Glutamatergic neuron (in vitro differentiated cells): ENCODE results near the gene TMEM87B. TPM values are rescaled to one million over a fixed set of nuclear protein-coding genes. Genes with fewer than 3 reads are reported as not detected.
A peak's percentile ranks its signal among the peaks of the same experiment; 100 is the strongest.

Experiments used
- DNase-seq: peaks from one replicate; pipeline ENCODE4 v3.0.0; 2022
- H3K27ac Mint-ChIP-seq: one replicate; pipeline ENCODE4 v1.8.0; 2020; ENCODE audit warnings: mild to moderate bottlenecking, mixed read lengths, inconsistent platforms; ENCODE audit not compliant: unreplicated experiment
- H3K27me3 Mint-ChIP-seq: one replicate; pipeline ENCODE4 v1.8.0; 2020; ENCODE audit warnings: mild to moderate bottlenecking, moderate library complexity, mixed read lengths, inconsistent platforms; ENCODE audit not compliant: unreplicated experiment
- H3K36me3 Mint-ChIP-seq: one replicate; pipeline ENCODE4 v1.8.0; 2020; ENCODE audit warnings: mild to moderate bottlenecking, mixed read lengths, inconsistent platforms; ENCODE audit not compliant: unreplicated experiment
- H3K4me1 Mint-ChIP-seq: one replicate; pipeline ENCODE4 v1.8.0; 2020; ENCODE audit warnings: mild to moderate bottlenecking, low read depth, mixed read lengths, inconsistent platforms; ENCODE audit not compliant: unreplicated experiment
- H3K4me3 Mint-ChIP-seq: one replicate; pipeline ENCODE4 v1.8.0; 2020; ENCODE audit warnings: mild to moderate bottlenecking, mixed read lengths, inconsistent platforms; ENCODE audit not compliant: unreplicated experiment
- H3K9me3 Mint-ChIP-seq: one replicate; pipeline ENCODE4 v1.8.0; 2020; ENCODE audit warnings: mild to moderate bottlenecking, moderate library complexity, mixed read lengths, inconsistent platforms; ENCODE audit not compliant: unreplicated experiment
- total RNA-seq: library from RNA; stranded (reverse); fragmentation: NEBNext Ultra II Directional; extraction: Animal tissue kit (Norgen Biotek cat#: 25700); gene quantifications from one replicate; pipeline ENCODE4 v1.2.1, GENCODE V29; 2021; ENCODE audit not compliant: unreplicated experiment
- TF ChIP-seq, protein P1 (sequence below): fragments of 200-600 bp; sonication (generic); IDR thresholded peaks from one replicate; pipeline ENCODE4 v1.5.0; 2021; ENCODE audit not compliant: partially characterized antibody, unreplicated experiment

The TMEM87B gene
- total RNA-seq, 1 donor from 2014 or later = 8.6 TPM

DNA sequence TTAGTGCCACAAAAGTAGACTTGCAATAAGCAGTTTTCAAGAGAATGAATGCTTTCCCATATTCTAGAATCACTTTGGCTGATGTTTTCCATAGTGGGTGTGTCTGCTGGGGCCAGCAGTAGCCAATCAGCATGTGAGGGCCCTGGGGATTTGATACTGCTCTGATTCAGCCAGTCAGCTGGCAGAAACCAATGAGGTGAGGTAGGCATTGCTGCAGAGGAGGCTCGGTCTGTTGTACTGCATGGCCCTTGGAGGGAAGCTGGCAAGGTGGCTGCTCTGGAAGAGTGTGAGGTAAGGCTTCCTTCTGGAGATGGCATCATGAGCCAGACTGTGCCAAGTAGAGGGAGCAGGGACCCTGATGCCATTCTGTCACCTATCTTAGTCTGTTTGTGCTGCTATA, 22.7 kb downstream of the TMEM87B start:
- no peak overlapping the region for H3K27ac Mint-ChIP-seq
- TF ChIP-seq, protein P1, sequence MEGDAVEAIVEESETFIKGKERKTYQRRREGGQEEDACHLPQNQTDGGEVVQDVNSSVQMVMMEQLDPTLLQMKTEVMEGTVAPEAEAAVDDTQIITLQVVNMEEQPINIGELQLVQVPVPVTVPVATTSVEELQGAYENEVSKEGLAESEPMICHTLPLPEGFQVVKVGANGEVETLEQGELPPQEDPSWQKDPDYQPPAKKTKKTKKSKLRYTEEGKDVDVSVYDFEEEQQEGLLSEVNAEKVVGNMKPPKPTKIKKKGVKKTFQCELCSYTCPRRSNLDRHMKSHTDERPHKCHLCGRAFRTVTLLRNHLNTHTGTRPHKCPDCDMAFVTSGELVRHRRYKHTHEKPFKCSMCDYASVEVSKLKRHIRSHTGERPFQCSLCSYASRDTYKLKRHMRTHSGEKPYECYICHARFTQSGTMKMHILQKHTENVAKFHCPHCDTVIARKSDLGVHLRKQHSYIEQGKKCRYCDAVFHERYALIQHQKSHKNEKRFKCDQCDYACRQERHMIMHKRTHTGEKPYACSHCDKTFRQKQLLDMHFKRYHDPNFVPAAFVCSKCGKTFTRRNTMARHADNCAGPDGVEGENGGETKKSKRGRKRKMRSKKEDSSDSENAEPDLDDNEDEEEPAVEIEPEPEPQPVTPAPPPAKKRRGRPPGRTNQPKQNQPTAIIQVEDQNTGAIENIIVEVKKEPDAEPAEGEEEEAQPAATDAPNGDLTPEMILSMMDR = no peak
- peaks cover 16% of the 10 kb centered on the region for H3K36me3 Mint-ChIP-seq
- H3K27me3 Mint-ChIP-seq = peaks cover 5% of the 10 kb centered on the region
- H3K9me3 Mint-ChIP-seq = peaks cover 3% of the 10 kb centered on the region
- peak; percentile 30 for DNase-seq
- H3K4me1 Mint-ChIP-seq = peaks cover 3% of the 10 kb centered on the region
- no peak overlapping the region for H3K4me3 Mint-ChIP-seq

DNA sequence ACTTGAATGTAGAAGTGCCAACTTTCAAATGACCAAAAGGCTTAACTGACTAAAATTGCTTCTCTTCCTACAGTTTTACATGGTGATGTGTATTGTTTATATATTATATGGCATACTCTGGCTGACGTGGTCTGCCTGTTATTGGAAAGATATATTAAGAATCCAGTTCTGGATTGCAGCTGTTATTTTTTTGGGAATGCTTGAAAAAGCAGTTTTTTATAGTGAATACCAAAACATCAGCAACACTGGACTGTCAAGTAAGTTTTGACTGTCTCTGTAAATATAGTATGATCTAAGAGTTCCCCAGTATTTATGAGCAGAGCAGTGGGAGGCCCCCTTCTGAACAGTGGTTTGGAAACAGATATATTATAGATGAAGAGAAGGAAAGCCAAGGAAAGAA, 26.2 kb downstream of the TMEM87B start:
- DNase-seq = no peak
- Mint-ChIP-seq H3K36me3 (peaks cover 19% of the 10 kb centered on the region), H3K4me1 (peaks cover 3% of the 10 kb centered on the region), H3K4me3 (no peak overlapping the region), H3K27me3 (no peaks in the 10 kb centered on the region), H3K27ac (no peak overlapping the region), H3K9me3 (no peaks in the 10 kb centered on the region)
- TF ChIP-seq, protein P1 = no peak

DNA sequence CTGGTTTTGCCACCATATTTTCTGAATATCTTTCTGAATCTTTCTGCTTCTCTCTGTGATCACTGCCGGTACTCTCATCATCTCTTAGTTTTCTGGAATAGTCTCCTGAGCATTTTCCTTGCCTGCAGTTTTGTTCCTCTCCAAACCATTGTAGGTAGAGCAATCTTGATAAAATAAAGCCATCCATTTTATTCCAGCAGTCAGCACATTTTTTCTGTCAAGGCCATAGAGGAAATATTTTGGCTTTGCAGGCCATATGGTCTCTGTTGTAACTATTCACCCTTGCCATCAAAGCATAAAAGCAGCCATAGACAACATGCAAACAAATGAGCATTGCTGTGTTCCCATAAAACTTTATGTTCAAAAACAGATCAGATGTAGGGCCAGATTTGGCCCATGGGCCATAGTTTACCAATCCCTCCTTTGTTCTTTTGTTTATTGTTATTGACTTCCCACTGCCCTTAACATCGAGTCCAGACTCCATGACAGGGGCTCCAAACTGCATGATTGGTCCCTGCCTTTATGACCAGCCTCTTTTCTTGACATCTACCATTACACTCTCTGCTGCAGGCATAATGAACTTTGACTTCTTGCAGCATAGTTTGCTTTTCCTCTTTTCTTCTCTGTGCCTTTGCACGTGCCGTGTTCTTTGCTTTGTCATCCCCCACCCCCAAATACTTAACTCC, 29.8 kb downstream of the TMEM87B start:
- DNase-seq = no peak
- TF ChIP-seq, protein P1 = no peak
- Mint-ChIP-seq H3K9me3 (no peaks in the 10 kb centered on the region), H3K36me3 (peaks cover 30% of the 10 kb centered on the region), H3K4me1 (no peaks in the 10 kb centered on the region), H3K27ac (no peak overlapping the region), H3K4me3 (no peak overlapping the region), H3K27me3 (peaks cover 3% of the 10 kb centered on the region)

DNA sequence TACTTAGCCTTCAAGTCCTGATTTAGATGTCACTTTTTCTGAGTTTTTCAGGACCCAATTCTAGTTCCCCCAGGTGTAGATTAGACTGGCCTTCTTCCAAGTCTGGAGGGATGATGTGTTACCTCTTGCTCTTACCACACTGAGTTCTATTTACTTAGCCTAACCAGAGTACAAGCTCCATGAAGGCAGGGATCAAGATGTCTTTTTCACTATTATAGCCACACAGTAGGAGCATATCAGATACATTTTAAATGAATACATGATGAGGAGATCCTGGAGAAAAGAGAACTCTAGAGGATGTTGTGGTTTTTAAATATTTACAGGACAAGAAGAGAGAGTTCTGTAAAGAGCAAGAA, 30.3 kb downstream of the TMEM87B start:
- Mint-ChIP-seq H3K4me3 (no peak overlapping the region), H3K9me3 (no peaks in the 10 kb centered on the region), H3K36me3 (peaks cover 30% of the 10 kb centered on the region), H3K4me1 (no peaks in the 10 kb centered on the region), H3K27me3 (peaks cover 3% of the 10 kb centered on the region), H3K27ac (no peak overlapping the region)
- TF ChIP-seq, protein P1 = no peak
- DNase-seq = no peak

DNA sequence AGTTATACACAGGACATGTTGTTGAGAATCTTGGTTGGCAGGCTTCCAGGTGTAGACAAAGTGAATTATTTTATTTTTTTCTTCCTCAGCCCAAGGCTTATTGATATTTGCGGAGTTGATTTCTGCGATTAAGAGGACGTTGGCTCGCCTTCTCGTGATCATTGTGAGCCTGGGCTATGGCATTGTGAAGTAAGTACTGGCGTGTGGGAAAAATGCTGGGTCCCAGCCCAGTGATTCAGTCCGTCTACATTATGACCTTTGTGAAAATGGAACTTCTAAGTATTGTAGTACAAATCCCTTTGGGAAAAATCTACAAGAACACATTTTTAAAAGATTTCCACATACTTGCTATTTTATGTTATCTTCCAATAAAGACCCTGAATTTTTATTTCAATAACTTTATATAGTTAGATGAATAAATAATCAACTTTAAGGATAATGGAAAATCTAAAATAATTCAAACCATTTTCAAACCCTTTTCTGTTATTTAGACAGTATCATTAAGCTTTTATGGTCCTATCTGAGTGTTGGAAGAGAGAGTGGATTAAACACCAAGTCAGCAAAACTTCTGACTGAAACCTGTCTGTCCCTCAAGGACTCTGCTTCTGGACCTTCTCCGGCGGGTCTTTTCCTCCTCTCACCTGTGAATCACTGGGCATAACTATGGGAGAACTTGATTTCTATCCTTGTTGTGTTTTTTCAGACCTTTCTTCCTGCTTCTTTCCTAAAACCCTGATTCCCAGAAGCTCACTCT, 31.0 kb downstream of the TMEM87B start:
- H3K9me3 Mint-ChIP-seq = no peaks in the 10 kb centered on the region
- no peak for DNase-seq
- H3K4me3 Mint-ChIP-seq = no peak overlapping the region
- H3K4me1 Mint-ChIP-seq = no peaks in the 10 kb centered on the region
- TF ChIP-seq, protein P1 = no peak
- peaks cover 30% of the 10 kb centered on the region for H3K36me3 Mint-ChIP-seq
- H3K27ac Mint-ChIP-seq = no peak overlapping the region
- H3K27me3 Mint-ChIP-seq = peaks cover 3% of the 10 kb centered on the region
